EH (cell line): ENCODE data around the gene ELMO1.

Source experiments
- DNase-seq: peaks from one replicate; pipeline ENCODE4 v3.0.0-alpha.2; 2015; ENCODE audit warnings: low read depth

Gene ELMO1

DNA sequence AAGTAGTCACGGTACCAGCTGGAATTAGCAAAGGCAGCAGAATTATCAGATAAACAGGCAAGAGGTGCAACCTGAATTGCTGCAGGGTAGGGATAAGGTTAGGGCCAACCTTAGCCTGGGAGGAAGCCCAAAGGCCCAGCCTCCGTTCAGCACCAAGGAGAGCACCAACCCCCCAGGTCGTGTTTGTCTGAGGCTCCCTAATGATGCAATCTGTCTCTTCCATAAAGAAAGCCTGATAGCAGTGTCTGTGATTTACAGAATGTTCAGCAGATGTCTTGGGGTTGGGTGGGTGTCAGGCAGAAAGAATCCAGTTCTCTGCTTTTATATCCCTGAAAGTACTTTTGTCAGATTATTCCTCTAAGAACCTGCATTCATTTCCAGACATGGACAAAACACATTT, 396.0 kb downstream of the ELMO1 start:
- DNase-seq = peak; percentile 49

DNA sequence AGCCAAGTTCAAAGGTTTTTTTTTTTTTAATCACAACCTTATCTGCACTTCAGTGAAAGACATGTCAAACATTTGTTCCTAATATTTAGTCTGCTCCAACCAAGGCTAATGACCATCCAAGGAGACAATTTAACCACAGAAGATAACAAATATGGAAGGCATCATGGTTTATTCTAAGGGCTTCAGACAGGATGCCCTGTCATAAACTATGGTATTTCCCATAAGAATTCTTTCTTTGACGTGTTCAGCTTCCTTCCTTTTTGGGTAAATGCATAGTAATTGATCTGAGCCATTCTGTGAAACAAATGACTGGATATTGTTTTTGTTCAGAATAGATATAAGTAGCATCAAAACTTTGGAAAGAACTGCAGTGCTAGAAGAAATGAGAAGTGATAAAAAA, 397.9 kb downstream of the ELMO1 start:
- peak; percentile 4 for DNase-seq

GRCh38 chr7:37048674-37049073, 400.0 kb downstream of the ELMO1 start:
- DNase-seq = no peak

DNA sequence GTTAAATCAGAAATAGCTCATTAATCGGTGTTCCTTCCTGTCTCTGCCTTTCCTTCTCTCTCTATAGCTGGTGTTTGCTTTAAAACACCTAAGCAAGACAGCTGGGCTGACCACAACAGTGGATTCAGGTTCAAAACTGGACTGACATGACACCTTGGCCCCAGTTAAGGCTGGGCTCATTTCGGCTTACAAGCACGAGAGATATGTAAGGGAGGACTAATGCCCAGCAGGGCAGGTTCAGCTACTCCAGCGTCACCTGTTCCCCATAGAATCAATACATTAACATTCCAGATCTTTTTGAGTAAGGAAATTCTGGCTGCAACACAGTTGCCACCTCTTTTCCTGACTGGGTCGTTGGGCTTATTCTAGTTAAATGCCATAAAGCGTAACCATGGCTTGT, 401.4 kb downstream of the ELMO1 start:
- no peak for DNase-seq

- no peak for DNase-seq
Observed at GRCh38 chr7:37046531-37047079, 402.1 kb downstream of the ELMO1 start.

DNA sequence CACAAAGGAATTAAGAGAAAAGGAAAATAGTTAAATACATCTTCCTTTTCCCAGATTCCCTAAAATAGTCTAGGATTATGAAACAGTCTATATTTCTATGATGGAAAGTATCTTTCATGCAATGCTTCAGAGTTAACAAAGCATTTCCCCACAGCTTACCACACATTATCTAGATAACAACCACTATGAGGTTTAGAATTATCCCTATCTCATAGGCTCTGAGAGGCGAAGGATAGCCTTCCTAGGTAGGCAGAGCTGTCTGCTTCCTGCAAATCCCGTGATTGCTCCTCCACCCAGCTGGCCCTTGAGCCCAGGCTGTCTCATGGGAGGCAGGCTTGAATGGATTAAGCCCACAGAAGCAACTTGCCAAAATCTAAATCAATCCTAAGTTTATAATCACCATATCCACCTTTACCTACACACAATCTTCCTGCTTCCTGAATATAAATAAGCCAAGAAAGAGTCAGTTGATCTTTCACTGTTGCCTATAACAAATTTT, 402.9 kb downstream of the ELMO1 start:
- no peak for DNase-seq

GRCh38 chr7:37041461-37041860, 407.2 kb downstream of the ELMO1 start:
- DNase-seq = no peak

GRCh38 chr7:37040330-37040729, 408.3 kb downstream of the ELMO1 start:
- DNase-seq = peak; percentile 29

- DNase-seq = no peak
Observed at GRCh38 chr7:37039131-37039749, 409.4 kb downstream of the ELMO1 start.

DNA sequence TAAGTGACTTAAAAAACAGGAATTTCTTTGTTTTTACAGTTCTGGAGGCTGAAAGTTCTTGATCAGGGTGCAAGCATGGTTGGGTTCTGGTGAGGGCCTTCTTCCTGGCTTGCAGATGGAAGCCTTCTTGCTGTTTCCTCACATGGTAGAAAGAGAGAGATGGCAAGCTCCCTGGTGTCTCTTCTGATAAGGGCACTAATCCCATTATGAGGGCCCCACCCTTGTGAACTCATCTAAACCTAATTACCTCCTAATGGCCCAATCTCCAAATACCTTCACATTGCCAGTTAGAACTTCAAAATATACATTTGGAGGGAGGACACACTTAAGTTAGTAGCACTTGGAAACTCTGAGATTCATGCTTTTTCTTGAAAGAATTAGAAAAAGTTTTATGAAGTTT, 410.0 kb downstream of the ELMO1 start:
- no peak for DNase-seq

- no peak for DNase-seq
Observed at GRCh38 chr7:37037286-37037685, 411.4 kb downstream of the ELMO1 start.

DNA sequence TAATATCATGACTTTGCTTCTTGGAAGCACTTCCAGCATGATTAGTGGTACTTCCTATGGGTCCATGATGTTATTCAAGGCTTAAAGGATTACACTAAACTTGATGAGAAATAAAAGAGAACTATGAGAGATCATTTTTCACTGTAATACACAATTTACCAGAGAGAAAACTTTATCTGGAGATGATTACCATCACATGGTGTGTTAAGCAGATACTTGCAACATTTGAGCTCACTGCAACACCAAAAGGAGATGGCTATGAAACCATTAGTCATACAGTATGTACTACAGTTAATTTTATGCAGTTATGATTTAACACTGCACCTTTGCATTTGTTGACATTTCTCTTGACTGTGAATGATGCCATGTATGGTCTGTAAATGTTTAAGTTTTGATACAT, 413.0 kb downstream of the ELMO1 start:
- DNase-seq = no peak

DNA sequence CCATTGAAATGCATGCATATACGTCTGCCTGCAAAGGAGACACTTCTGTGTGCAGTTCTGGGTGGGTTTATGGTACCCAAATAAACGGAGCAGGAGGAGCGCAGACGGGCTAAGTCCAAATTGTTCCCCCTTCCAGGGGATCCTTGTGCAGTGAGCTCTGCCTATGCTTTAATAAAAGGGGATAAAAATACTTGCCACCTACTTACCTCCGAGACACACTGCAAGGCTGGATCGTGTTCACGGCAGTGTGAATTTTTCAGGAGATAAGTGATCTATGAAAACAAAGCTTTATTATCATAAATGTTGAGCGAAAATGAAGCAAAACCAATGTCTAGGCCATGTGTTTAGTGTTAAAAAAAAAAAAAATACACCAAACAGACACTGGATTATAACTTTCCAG, 415.5 kb downstream of the ELMO1 start:
- DNase-seq = no peak

DNA sequence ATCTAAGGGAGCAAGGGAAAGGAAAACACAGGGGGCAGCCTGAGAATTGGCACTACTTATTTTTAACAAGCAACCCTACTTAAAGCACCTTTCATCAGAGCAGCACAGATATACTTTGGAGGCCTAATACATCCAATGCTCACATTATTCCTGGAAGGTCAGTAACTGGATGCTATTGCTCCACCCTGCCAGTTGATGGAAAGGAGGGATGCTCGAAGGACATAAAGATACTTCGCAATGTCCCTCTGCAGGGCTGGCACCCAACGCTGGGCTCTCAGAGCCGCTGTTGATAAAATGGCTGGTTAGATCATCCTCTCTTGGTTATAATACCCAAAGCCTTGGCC, 416.4 kb downstream of the ELMO1 start:
- no peak for DNase-seq

DNA sequence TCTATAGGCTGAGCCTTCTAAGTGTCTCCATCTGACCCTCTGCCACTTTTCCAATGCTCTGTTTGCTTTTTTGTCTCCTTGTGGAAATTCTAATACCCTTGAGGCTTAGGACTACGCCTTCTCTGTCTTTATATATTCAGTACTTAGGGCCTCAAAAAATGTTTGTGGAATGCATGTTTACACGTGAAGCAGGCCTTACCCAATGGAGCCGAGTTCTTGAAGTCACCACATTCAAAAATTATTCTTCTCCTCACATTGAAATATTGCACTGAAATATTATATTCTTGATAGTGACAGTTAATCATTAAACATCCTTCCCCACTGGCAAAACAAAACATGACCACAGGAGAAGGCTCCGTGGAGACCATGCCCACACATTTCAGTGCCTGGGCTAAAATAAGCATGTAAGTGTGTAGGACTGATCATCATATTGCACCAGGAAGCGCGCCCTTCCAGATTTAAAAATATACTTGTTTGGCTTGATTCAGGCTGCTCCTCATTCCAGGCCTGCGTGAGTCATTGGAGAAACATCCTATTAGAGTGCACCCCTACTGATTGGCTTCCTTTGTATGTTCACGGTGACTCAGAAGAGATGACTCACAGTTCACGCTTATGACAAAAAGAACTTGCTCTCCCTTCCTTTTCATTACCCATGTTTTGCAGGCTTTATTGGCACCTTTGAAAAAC, 416.9 kb downstream of the ELMO1 start:
- peak; percentile 100 for DNase-seq

GRCh38 chr7:37028909-37029440, 419.7 kb downstream of the ELMO1 start:
- no peak for DNase-seq

DNA sequence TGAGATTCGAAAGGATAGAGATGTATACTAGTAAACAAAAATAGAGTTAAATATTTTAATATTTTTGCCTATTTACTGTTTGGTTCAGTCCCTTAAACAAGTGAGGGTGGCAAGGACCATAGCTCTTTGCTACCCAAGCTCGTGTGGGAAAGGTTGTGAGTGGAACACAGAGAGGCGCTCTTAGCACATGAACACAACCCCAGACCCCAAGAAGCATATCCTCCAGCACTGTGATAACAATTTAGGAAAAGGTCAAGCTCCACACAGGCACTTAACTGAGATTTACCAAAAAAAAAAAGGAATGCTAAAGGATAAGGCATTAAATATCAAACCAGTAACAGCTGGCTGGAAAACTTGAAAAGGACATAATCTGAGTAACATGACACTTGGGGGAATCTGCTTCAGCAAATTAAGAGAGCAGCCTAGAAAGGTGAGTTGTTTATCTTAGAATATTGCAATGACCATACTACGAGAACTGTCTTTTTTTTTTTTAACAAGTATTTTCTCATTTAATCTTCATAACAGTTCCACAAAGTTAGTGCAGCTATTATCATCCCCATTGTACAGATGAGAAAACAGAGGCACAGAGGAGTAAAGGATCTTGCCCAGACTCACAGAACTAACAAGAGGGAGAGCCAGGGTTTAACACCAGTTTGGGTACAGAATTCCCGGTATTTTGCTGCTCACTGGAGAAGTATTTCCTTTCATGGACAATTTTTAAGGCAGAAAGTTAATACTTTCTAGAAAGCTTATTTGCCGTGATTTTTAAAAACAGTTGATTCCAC, 420.9 kb downstream of the ELMO1 start:
- no peak for DNase-seq

DNA sequence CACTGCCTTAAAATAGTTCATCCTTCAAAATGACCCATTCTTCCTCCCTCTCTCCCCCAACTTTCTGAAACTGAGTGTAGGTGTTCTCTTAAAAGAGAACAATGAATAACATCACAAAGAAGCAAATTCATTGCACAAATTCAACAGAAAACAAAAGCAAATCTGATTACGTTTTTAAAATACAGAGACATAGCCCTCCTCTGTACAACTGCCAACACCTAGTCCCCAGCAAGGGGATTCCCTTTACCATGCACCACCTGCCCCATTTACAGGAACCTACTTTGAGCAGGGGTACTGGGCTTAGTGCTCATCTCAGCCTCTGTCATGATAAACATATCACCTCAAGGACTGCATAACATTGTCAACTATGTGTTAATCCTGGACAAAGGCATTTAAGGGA, 421.6 kb downstream of the ELMO1 start:
- no peak for DNase-seq

DNA sequence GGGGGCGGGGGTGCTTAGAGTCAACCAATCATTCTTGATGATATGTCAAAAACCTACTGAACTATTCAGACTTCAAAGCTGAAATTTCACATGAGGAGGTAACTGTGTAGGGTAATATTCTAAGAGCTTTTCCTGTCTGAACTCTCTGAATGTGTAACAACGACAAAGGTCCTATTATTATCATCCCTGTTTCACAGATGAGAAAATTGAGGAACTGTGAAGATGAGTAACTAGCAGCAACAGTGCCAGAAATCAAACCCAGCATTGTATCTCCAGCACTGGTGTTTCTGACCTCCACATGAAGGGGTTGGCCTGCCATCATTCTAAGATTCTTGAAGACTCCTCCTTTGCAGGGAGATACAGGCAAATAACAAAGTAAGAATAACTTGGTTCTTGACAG, 429.7 kb downstream of the ELMO1 start:
- DNase-seq = no peak

DNA sequence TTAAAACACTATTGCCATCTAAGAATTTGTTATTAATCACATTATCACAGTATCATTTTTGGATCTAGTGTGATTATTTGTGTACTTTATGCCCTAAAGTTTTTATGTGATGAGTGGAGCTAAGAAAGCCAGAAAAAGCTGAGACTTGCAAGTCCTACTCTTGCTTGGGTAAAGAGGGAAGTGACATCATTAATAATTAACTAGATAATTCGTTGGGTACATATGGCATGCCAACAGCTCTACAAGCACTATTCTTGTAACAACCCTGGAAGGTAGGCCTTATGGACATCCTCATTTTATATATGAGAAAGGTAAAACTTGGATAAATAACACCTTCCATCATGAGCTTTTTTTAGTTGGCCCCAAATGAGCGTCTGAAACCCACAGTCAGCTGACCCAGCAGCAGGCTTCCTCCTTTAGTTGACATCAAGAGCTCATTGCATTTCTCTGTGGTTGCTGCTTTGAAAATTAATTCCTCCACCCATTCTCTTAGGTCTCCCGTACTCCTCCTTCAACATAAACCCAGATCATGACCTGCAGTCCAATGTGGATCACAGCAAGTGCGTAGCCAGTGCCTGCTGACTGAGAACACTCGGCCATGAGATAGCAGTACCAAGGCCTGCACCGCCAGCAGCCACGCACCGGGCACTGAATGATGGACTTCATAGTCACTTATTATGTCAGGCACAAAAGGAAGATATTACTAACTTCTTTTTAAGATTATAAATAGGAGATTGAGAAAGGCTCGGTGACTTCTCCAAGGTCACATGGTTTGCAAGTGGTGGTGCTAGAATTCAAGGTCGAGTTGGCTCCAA, 432.4 kb downstream of the ELMO1 start:
- no peak for DNase-seq

DNA sequence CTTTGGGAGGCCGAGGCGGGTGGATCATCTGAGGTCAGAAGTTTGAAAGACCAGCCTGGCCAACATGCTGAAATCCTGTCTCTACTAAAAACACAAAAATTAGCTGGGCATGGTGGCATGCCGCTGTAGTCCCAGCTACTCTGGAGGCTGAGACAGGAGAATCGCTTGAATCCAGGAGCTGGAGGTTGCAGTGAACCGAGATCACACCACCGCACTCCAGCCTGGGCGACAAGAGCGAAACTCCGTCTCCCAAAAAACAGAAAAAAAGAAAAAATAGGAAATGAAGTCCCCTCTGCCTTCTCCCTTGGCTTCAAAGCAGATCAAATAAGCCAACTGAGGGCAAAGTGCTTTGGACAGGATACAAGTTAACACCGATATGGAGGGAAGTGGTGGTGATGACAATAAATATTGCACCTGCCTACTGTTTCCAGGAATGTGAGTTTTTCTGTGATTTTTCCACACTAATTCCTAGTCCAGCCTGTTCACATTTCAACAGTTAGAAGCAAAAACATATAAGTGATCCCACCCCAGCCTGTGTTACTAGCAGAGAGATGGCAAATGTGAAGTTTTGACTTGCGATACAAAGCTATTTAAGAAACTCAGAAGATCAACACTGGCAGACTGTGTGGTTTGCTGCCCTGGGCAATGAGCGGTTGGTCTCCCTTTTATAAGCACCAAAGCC, 433.2 kb downstream of the ELMO1 start:
- DNase-seq = no peak
